MG63 (cell line): Measurements from ENCODE around the gene MALRD1. TPM values are rescaled to one million over a fixed set of nuclear protein-coding genes. Genes with fewer than 3 reads are reported as not detected.

ENCODE experiments used
- DNase-seq: peaks from one replicate; pipeline ENCODE4 v3.0.0-alpha.2; 2020
- H3K27me3 ChIP-seq: fragments of 250-450 bp; sonication (Bioruptor Pico); 2 replicates; pipeline ENCODE4 v1.5.1; 2020; ENCODE audit warnings: mild to moderate bottlenecking, moderate library complexity
- H3K36me3 ChIP-seq: fragments of 250-450 bp; sonication (Bioruptor Pico); 2 replicates; pipeline ENCODE4 v1.5.1; 2020; ENCODE audit warnings: mild to moderate bottlenecking, moderate library complexity
- H3K4me3 ChIP-seq: fragments of 250-450 bp; sonication (Bioruptor Pico); 2 replicates; pipeline ENCODE4 v1.5.1; 2020; ENCODE audit warnings: mild to moderate bottlenecking, moderate library complexity
- H3K9me3 ChIP-seq: fragments of 250-450 bp; sonication (Bioruptor Pico); 2 replicates; pipeline ENCODE4 v1.5.1; 2020; ENCODE audit warnings: mild to moderate bottlenecking, moderate library complexity
- total RNA-seq: library from RNA; depleted of rRNA; stranded (reverse); fragments of >200 nt; shearing (Covaris generic); gene quantifications from 2 replicates; pipeline ENCODE4 v1.2.3, GENCODE V29; 2014; ENCODE audit warnings: low replicate concordance

The MALRD1 gene
- total RNA-seq, 1 experiment from 2014 or later: 0.26 TPM

- Histone ChIP-seq H3K36me3 (no peaks in the 10 kb centered on the region), H3K4me3 (no peak overlapping the region), H3K9me3 (no peaks in the 10 kb centered on the region), H3K27me3 (no peaks in the 10 kb centered on the region)
- DNase-seq: no peak
Observed at GRCh38 chr10:19169041-19169440, 120.4 kb downstream of the MALRD1 start.

- no peaks in the 10 kb centered on the region for H3K36me3 ChIP-seq
- H3K4me3 ChIP-seq: no peak overlapping the region
- no peaks in the 10 kb centered on the region for H3K27me3 ChIP-seq
- no peak for DNase-seq
- no peaks in the 10 kb centered on the region for H3K9me3 ChIP-seq
Observed at GRCh38 chr10:19169684-19170083, 121.1 kb downstream of the MALRD1 start.

- no peaks in the 10 kb centered on the region for H3K9me3 ChIP-seq
- no peak for DNase-seq
- no peaks in the 10 kb centered on the region for H3K36me3 ChIP-seq
- no peaks in the 10 kb centered on the region for H3K27me3 ChIP-seq
- H3K4me3 ChIP-seq: no peak overlapping the region
Observed at GRCh38 chr10:19178675-19179074, 130.1 kb downstream of the MALRD1 start.

GRCh38 chr10:19184891-19185290, 136.3 kb downstream of the MALRD1 start:
- Histone ChIP-seq H3K9me3 (no peaks in the 10 kb centered on the region), H3K4me3 (no peak overlapping the region), H3K36me3 (no peaks in the 10 kb centered on the region), H3K27me3 (no peaks in the 10 kb centered on the region)
- no peak for DNase-seq

- no peak overlapping the region for H3K4me3 ChIP-seq
- no peaks in the 10 kb centered on the region for H3K27me3 ChIP-seq
- no peak for DNase-seq
- H3K9me3 ChIP-seq: no peaks in the 10 kb centered on the region
- H3K36me3 ChIP-seq: no peaks in the 10 kb centered on the region
Observed at GRCh38 chr10:19194866-19195265, 146.3 kb downstream of the MALRD1 start.

- Histone ChIP-seq H3K27me3 (no peaks in the 10 kb centered on the region), H3K4me3 (no peak overlapping the region), H3K9me3 (no peaks in the 10 kb centered on the region), H3K36me3 (no peaks in the 10 kb centered on the region)
- DNase-seq: no peak
Observed at GRCh38 chr10:19195698-19196097, 147.1 kb downstream of the MALRD1 start.

GRCh38 chr10:19200211-19200610, 151.6 kb downstream of the MALRD1 start:
- no peak for DNase-seq

GRCh38 chr10:19204246-19204917, 155.8 kb downstream of the MALRD1 start:
- Histone ChIP-seq H3K9me3 (no peaks in the 10 kb centered on the region), H3K4me3 (no peak overlapping the region), H3K36me3 (no peaks in the 10 kb centered on the region), H3K27me3 (no peaks in the 10 kb centered on the region)
- DNase-seq: no peak

More at GRCh38 chr10:19200211-19200610, 151.6 kb downstream of the MALRD1 start:
- no peaks in the 10 kb centered on the region for H3K9me3 ChIP-seq
- H3K27me3 ChIP-seq: no peaks in the 10 kb centered on the region
- H3K4me3 ChIP-seq: no peak overlapping the region
- no peaks in the 10 kb centered on the region for H3K36me3 ChIP-seq

GRCh38 chr10:19209319-19209718, 160.7 kb downstream of the MALRD1 start:
- no peak for DNase-seq
- H3K27me3 ChIP-seq: no peaks in the 10 kb centered on the region
- H3K9me3 ChIP-seq: no peaks in the 10 kb centered on the region
- no peak overlapping the region for H3K4me3 ChIP-seq
- H3K36me3 ChIP-seq: no peaks in the 10 kb centered on the region

- no peak overlapping the region for H3K4me3 ChIP-seq
- no peak for DNase-seq
Observed at GRCh38 chr10:19212590-19212989, 164.0 kb downstream of the MALRD1 start.

GRCh38 chr10:19221216-19221615, 172.6 kb downstream of the MALRD1 start:
- DNase-seq: no peak
- H3K27me3 ChIP-seq: no peaks in the 10 kb centered on the region

More at GRCh38 chr10:19212590-19212989, 164.0 kb downstream of the MALRD1 start:
- Histone ChIP-seq H3K36me3 (no peaks in the 10 kb centered on the region), H3K9me3 (no peaks in the 10 kb centered on the region), H3K27me3 (no peaks in the 10 kb centered on the region)

GRCh38 chr10:19226025-19226424, 177.4 kb downstream of the MALRD1 start:
- no peak for DNase-seq
- no peaks in the 10 kb centered on the region for H3K9me3 ChIP-seq
- H3K4me3 ChIP-seq: no peak overlapping the region
- H3K27me3 ChIP-seq: no peaks in the 10 kb centered on the region
- H3K36me3 ChIP-seq: no peaks in the 10 kb centered on the region

More at GRCh38 chr10:19221216-19221615, 172.6 kb downstream of the MALRD1 start:
- Histone ChIP-seq H3K9me3 (no peaks in the 10 kb centered on the region), H3K4me3 (no peak overlapping the region), H3K36me3 (no peaks in the 10 kb centered on the region)

- Histone ChIP-seq H3K9me3 (no peaks in the 10 kb centered on the region), H3K27me3 (no peaks in the 10 kb centered on the region), H3K4me3 (no peak overlapping the region), H3K36me3 (no peaks in the 10 kb centered on the region)
- DNase-seq: no peak
Observed at GRCh38 chr10:19231034-19231433, 182.4 kb downstream of the MALRD1 start.

- Histone ChIP-seq H3K4me3 (no peak overlapping the region), H3K9me3 (no peaks in the 10 kb centered on the region), H3K27me3 (no peaks in the 10 kb centered on the region), H3K36me3 (no peaks in the 10 kb centered on the region)
- no peak for DNase-seq
Observed at GRCh38 chr10:19245889-19246752, 197.5 kb downstream of the MALRD1 start.

- Histone ChIP-seq H3K36me3 (no peaks in the 10 kb centered on the region), H3K9me3 (no peaks in the 10 kb centered on the region), H3K4me3 (no peak overlapping the region), H3K27me3 (no peaks in the 10 kb centered on the region)
- no peak for DNase-seq
Observed at GRCh38 chr10:19247843-19248242, 199.2 kb downstream of the MALRD1 start.

GRCh38 chr10:19250546-19250945, 201.9 kb downstream of the MALRD1 start:
- Histone ChIP-seq H3K9me3 (no peaks in the 10 kb centered on the region), H3K36me3 (no peaks in the 10 kb centered on the region), H3K4me3 (no peak overlapping the region), H3K27me3 (no peaks in the 10 kb centered on the region)
- DNase-seq: no peak

GRCh38 chr10:19252531-19252930, 203.9 kb downstream of the MALRD1 start:
- Histone ChIP-seq H3K4me3 (no peak overlapping the region), H3K9me3 (no peaks in the 10 kb centered on the region), H3K27me3 (no peaks in the 10 kb centered on the region), H3K36me3 (no peaks in the 10 kb centered on the region)
- no peak for DNase-seq

GRCh38 chr10:19256331-19256730, 207.7 kb downstream of the MALRD1 start:
- H3K36me3 ChIP-seq: no peaks in the 10 kb centered on the region
- no peak for DNase-seq
- no peaks in the 10 kb centered on the region for H3K27me3 ChIP-seq
- H3K9me3 ChIP-seq: no peaks in the 10 kb centered on the region
- no peak overlapping the region for H3K4me3 ChIP-seq
